IMR-90 (cell line): Measurements from ENCODE around the gene PLEKHF1. TPM values are rescaled to one million over a fixed set of nuclear protein-coding genes. Genes with fewer than 3 reads are reported as not detected.

Source experiments
- ATAC-seq: fragments of 200-7000 bp; cut with Tn5 transposase; 2 replicates; pipeline ENCODE4 v1.9.1; 2020; ENCODE audit warnings: low read depth, mild to moderate bottlenecking, moderate library complexity
- BruUV-seq: library from RNA; stranded (reverse); fragments of 400-500 nt; replicated peaks from 2 replicates; lab custom pipeline; 2021; lab: Mats Ljungman, UMichigan
- CTCF ChIA-PET: fragments of 300-600 bp; formaldehyde crosslinking; extraction: SDS; loops from one replicate; lab custom pipeline; 2021; ENCODE audit warnings: antibody characterized with exemption; lab: Yijun Ruan, JAX
- POLR2A ChIA-PET: fragments of 300-600 bp; sonication (Branson Sonifier 250); formaldehyde crosslinking; loops from one replicate; lab custom pipeline; 2022; ENCODE audit warnings: antibody characterized with exemption; ENCODE audit not compliant: unreplicated experiment; lab: Charles Lee
- DNase-seq: peaks from one replicate; pipeline ENCODE4 v3.0.0; 2013
- H2AFZ ChIP-seq: replicated peaks from 2 replicates; pipeline ENCODE3; 2013; ENCODE audit warnings: low read length, mild to moderate bottlenecking; ENCODE audit not compliant: poor library complexity
- H2AK5ac ChIP-seq: 2 replicates; pipeline ENCODE4 v1.6.1; 2013; ENCODE audit warnings: low read depth, low read length, inconsistent platforms
- H2AK9ac ChIP-seq: replicated peaks from 2 replicates; pipeline ENCODE3; 2013; ENCODE audit warnings: mild to moderate bottlenecking, low read depth, low read length, moderate library complexity; ENCODE audit not compliant: poor library complexity
- H2BK120ac ChIP-seq: 2 replicates; pipeline ENCODE4 v1.6.1; 2013; ENCODE audit warnings: low read depth, low read length, inconsistent platforms
- H2BK15ac ChIP-seq: 3 replicates; pipeline ENCODE4 v1.6.1; 2013; ENCODE audit warnings: low read depth, low read length, inconsistent platforms
- H2BK20ac ChIP-seq: 2 replicates; pipeline ENCODE4 v1.6.1; 2013; ENCODE audit warnings: low read depth, mild to moderate bottlenecking, inconsistent platforms, low read length, moderate library complexity
- H2BK5ac ChIP-seq: 2 replicates; pipeline ENCODE4 v1.6.1; 2013; ENCODE audit warnings: mild to moderate bottlenecking, low read depth, low read length, inconsistent platforms; ENCODE audit not compliant: poor library complexity, severe bottlenecking
- H3K14ac ChIP-seq: replicated peaks from 2 replicates; pipeline ENCODE4 v1.6.1; 2013; ENCODE audit warnings: low read depth, low read length, inconsistent platforms
- H3K18ac ChIP-seq: 2 replicates; pipeline ENCODE4 v1.6.1; 2013; ENCODE audit warnings: low read depth, low read length, control low read depth
- H3K23ac ChIP-seq: 2 replicates; pipeline ENCODE4 v1.6.1; 2013; ENCODE audit warnings: low read depth, low read length, inconsistent platforms
- H3K27ac ChIP-seq: 2 replicates; pipeline ENCODE4 v1.5.1; 2013; ENCODE audit warnings: mild to moderate bottlenecking, control low read depth, low read length; ENCODE audit not compliant: insufficient read depth
- H3K27me3 ChIP-seq: 2 replicates; pipeline ENCODE4 v1.6.1; 2013; ENCODE audit warnings: low read length; ENCODE audit not compliant: control insufficient read depth, insufficient read depth
- H3K36me3 ChIP-seq: 2 replicates; pipeline ENCODE4 v1.6.1; 2013; ENCODE audit warnings: low read length, mixed read lengths; ENCODE audit not compliant: control insufficient read depth, insufficient read depth
- H3K4ac ChIP-seq: 2 replicates; pipeline ENCODE4 v1.6.1; 2013; ENCODE audit warnings: low read depth, low read length, inconsistent platforms
- H3K4me1 ChIP-seq: 2 replicates; pipeline ENCODE4 v1.6.1; 2013; ENCODE audit warnings: low read length, mixed read lengths; ENCODE audit not compliant: control insufficient read depth, insufficient read depth
- H3K4me2 ChIP-seq: 2 replicates; pipeline ENCODE4 v1.6.1; 2013; ENCODE audit warnings: low read depth, mild to moderate bottlenecking, control low read depth, low read length, moderate library complexity
- H3K4me3 ChIP-seq: 2 replicates; pipeline ENCODE4 v1.5.1; 2013; ENCODE audit warnings: low read depth, mild to moderate bottlenecking, control low read depth, low read length, moderate library complexity; ENCODE audit not compliant: insufficient read depth
- H3K56ac ChIP-seq: 2 replicates; pipeline ENCODE4 v1.6.1; 2013; ENCODE audit warnings: low read length, inconsistent platforms; ENCODE audit not compliant: insufficient read depth; ENCODE audit errors: extremely low read depth
- H3K79me1 ChIP-seq, 2 experiments: 2 replicates each; pipeline ENCODE4 v1.6.1; 2013; ENCODE audit warnings: low read length in 2 of 2, inconsistent platforms in 1 of 2, low read depth in 1 of 2
- H3K9ac ChIP-seq: 2 replicates; pipeline ENCODE4 v1.6.1; 2013; ENCODE audit warnings: low read depth, low read length, control low read depth
- H3K9me1 ChIP-seq: 2 replicates; pipeline ENCODE4 v1.6.1; 2013; ENCODE audit warnings: low read length, inconsistent platforms; ENCODE audit not compliant: insufficient read depth
- H3K9me3 ChIP-seq: 2 replicates; pipeline ENCODE4 v1.6.1; 2013; ENCODE audit warnings: low read length; ENCODE audit not compliant: control insufficient read depth, insufficient read depth
- H4K20me1 ChIP-seq: 2 replicates; pipeline ENCODE4 v1.6.1; 2013; ENCODE audit warnings: low read length, inconsistent platforms; ENCODE audit not compliant: insufficient read depth
- H4K5ac ChIP-seq: 2 replicates; pipeline ENCODE4 v1.6.1; 2013; ENCODE audit warnings: mild to moderate bottlenecking, low read depth, low read length, control low read depth
- H4K8ac ChIP-seq, 2 experiments: 2 replicates each; pipeline ENCODE4 v1.6.1; 2013; ENCODE audit warnings: low read depth in 2 of 2, low read length in 2 of 2, control low read depth in 1 of 2, inconsistent platforms in 1 of 2
- H4K91ac ChIP-seq: 2 replicates; pipeline ENCODE4 v1.6.1; 2013; ENCODE audit warnings: low read depth, low read length, inconsistent platforms; ENCODE audit not compliant: insufficient read depth
- CHD1 ChIP-seq: IDR thresholded peaks from 2 replicates; pipeline ENCODE4 v1.6.1; 2012; ENCODE audit warnings: low read depth, low read length, improper control_type of control experiment
- NFE2L2 ChIP-seq: fragments of 150-350 bp; IDR thresholded peaks from 2 replicates; pipeline ENCODE4 v1.6.1; 2016; ENCODE audit warnings: low read depth, mild to moderate bottlenecking, low read length
- WGBS, 2 experiments: methylation state at CpG; one replicate each; pipeline versions ENCODE4 v1.1.5 to v1.1.7; 2013; ENCODE audit warnings: missing lambda C conversion rate in 2 of 2; ENCODE audit not compliant: insufficient read length in 1 of 2; ENCODE audit errors: extremely low coverage in 2 of 2; 5-methylcytosine and 5-hydroxymethylcytosine counted together
- dilution Hi-C: fragments of 300-500 bp; cut with HindIII; formaldehyde crosslinking; loops from one replicate; pipeline ENCODE4 v1.14.3; 2018; ENCODE audit warnings: low sequenced_read_pairs; ENCODE audit not compliant: unreplicated experiment
- in situ Hi-C: fragments of 300-500 bp; cut with MboI; formaldehyde crosslinking; loops from 3 replicates; pipeline ENCODE4 v1.14.3; 2019; ENCODE audit warnings: low sequenced_read_pairs, inconsistent platforms, mixed read lengths
- intact Hi-C: fragments of 100-400 bp; cut with micrococcal nuclease; formaldehyde crosslinking; loops from 2 replicates; pipeline ENCODE4 v1.10.0; 2022
- polyA plus RNA-seq, 3 experiments: library from polyadenylated mRNA; depleted of rRNA; stranded (reverse); fragments of >200 nt; gene quantifications; 2 replicates each; pipeline ENCODE4 v1.2.3, GENCODE V29; 2012; ENCODE audit warnings: low replicate concordance in 1 of 3
- total RNA-seq: library from RNA; depleted of rRNA; stranded (reverse); fragments of >200 nt; gene quantifications from 2 replicates; pipeline ENCODE4 v1.2.3, GENCODE V29; 2012

PLEKHF1 gene
- total and polyA plus RNA-seq, 2 of the 4 experiments (the other 2 are of a cell fraction), result 5.0 to 6.6 TPM

DNA sequence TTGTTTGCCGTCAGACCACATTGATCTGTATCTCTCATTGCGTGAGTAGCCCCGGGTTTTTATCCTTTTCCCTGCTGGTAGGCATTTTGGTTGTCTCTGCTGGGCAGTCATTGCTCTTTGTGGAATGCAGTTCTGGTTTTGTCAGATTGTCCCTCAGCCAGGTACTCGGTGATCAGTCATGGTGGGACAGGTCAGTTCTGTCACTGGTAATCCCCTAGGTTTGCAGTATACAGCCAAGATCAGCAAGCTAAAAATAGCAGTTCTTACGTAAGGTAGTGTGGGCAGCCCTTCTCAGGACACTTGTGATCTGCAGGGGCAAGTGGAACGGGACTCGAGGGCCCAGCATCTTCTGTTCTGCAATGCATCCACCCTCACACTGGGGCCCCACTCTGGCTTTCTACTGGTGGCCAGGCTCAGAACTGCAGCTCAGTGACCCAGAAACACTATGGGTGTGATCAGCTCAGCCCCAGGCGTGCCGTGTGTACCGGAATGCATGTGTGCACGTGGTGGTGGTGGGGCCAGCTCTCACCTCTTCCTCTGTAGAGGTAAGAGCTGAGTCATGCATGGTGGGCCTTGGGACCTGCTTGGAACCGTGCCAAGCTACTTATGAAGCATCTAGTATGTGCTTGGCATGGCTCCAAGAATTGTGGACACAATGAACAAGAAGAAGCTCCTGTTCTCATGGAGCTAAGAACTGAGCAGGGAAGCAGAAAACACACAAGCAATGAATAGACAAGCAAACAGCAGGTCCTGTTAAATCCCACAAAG lies 6.3 kb downstream of the PLEKHF1 start:
- no peak overlapping the region for H4K8ac ChIP-seq
- no peak overlapping the region for H2AFZ ChIP-seq
- H3K4me3 ChIP-seq, result no peak overlapping the region
- no peak overlapping the region for H2AK5ac ChIP-seq
- CTCF ChIA-PET, result interaction anchor here (0.9 kb wide), 1 partner anchor 9 kb away, joined by 4 read pairs; no protein-coding TSS in a partner anchor
- H3K4me1 ChIP-seq, result peaks cover 14% of the 10 kb centered on the region
- H3K9me1 ChIP-seq, result peaks cover 12% of the 10 kb centered on the region
- POLR2A ChIA-PET, result interaction anchor here (0.7 kb wide), 1 partner anchor 10 kb away, joined by 3 read pairs; no protein-coding TSS in a partner anchor
- no peak overlapping the region for H2BK120ac ChIP-seq
- intact Hi-C loops, result no loop called here
- H3K23ac ChIP-seq, result no peak overlapping the region
- no peaks in the 10 kb centered on the region for H3K27me3 ChIP-seq
- BruUV-seq, result no TSS peak
- no peak overlapping the region for H3K18ac ChIP-seq
- no peak overlapping the region for H2BK20ac ChIP-seq
- no peak overlapping the region for H3K56ac ChIP-seq
- in situ Hi-C loops, result no loop called here
- no peak overlapping the region for H4K91ac ChIP-seq
- H3K27ac ChIP-seq, result no peak overlapping the region
- dilution Hi-C loops, result no loop called here
- H2BK15ac ChIP-seq, result no peak overlapping the region
- TF ChIP-seq NFE2L2 (no peak), CHD1 (no peak)
- H3K9me3 ChIP-seq, result no peaks in the 10 kb centered on the region
- H3K36me3 ChIP-seq, result peaks cover 21% of the 10 kb centered on the region; the same call in 1 of the 2 replicates
- no peak overlapping the region for H2BK5ac ChIP-seq
- H3K4me2 ChIP-seq, result no peak overlapping the region
- H3K9ac ChIP-seq, result no peak overlapping the region
- peak overlapping the region; percentile 21 for H2AK9ac ChIP-seq
- H4K5ac ChIP-seq, result no peak overlapping the region
- peaks cover 26 to 65% of the 10 kb centered on the region in 2 experiments for H3K79me1 ChIP-seq
- H4K20me1 ChIP-seq, result peaks cover 36% of the 10 kb centered on the region
- H3K4ac ChIP-seq, result no peak overlapping the region
- WGBS, 2 experiments, result 76% methylated on average over 2 of the region's 12 CpGs; no CpG with 5 or more reads in 1 of the 2 experiments
- ATAC-seq, result no peak
- no peak overlapping the region for H3K14ac ChIP-seq
- no peak for DNase-seq
